Sigmoid colon (tissue), 4 donors: ENCODE results near the gene LDLRAD4.

Experiments
- CTCF ChIP-seq, 4 experiments: fragments of 450-650 bp in 3 of 4; fragments of 200-600 bp in 1 of 4; IDR thresholded peaks; one replicate each; pipeline ENCODE4 v1.5.1; 2016 to 2019; ENCODE audit warnings: antibody characterized with exemption in 4 of 4, mild to moderate bottlenecking in 3 of 4, moderate library complexity in 2 of 4
- EP300 ChIP-seq, 4 donors: sonication (generic); formaldehyde crosslinking; IDR thresholded peaks; one replicate each; pipeline ENCODE4 v1.6.1; 2017; ENCODE audit warnings: antibody characterized with exemption in 4 of 4
- POLR2A ChIP-seq, 2 donors: fragments of 450-650 bp; IDR thresholded peaks; one replicate each; pipeline ENCODE4 v1.6.1; 2016; ENCODE audit warnings: antibody characterized with exemption in 2 of 2, mild to moderate bottlenecking in 2 of 2, moderate library complexity in 2 of 2
- POLR2AphosphoS5 ChIP-seq, 4 donors: sonication (generic); formaldehyde crosslinking; IDR thresholded peaks; one replicate each; pipeline ENCODE4 v1.6.1; 2017; ENCODE audit warnings: antibody characterized with exemption in 4 of 4

- no peak for TF ChIP-seq POLR2A (IDR thresholded peaks at IDR 0.05)
- no peak for TF ChIP-seq EP300 (IDR thresholded peaks at IDR 0.05)
- TF ChIP-seq CTCF (IDR thresholded peaks at IDR 0.05): no peak
- no peak for TF ChIP-seq POLR2AphosphoS5 (IDR thresholded peaks at IDR 0.05)
These were observed 236.0 kb downstream of the LDLRAD4 start for GRCh38 chr18:13454363-13455150.
